Lower lobe of right lung (tissue), 2 donors: ENCODE data around the gene SPSB2. TPM values are rescaled to one million over a fixed set of nuclear protein-coding genes. Genes with fewer than 3 reads are reported as not detected.

Source experiments
- ATAC-seq, 2 donors: fragments of 200-7000 bp; cut with Tn5 transposase; one replicate each; pipeline ENCODE4 v1.9.1; 2020 to 2022; ENCODE audit warnings: mild to moderate bottlenecking in 2 of 2, moderate library complexity in 2 of 2
- DNase-seq: peaks from one replicate; pipeline ENCODE4 v3.0.0-alpha.2; 2020
- H3K27ac ChIP-seq: fragments of 200-600 bp; one replicate; pipeline ENCODE4 v1.8.0; 2022
- H3K27me3 ChIP-seq: fragments of 200-600 bp; one replicate; pipeline ENCODE4 v1.8.0; 2022; ENCODE audit warnings: low read depth
- H3K36me3 ChIP-seq: fragments of 200-600 bp; one replicate; pipeline ENCODE4 v1.8.0; 2022; ENCODE audit warnings: mild to moderate bottlenecking
- H3K4me1 ChIP-seq: fragments of 200-600 bp; one replicate; pipeline ENCODE4 v1.8.0; 2022
- H3K4me3 ChIP-seq: fragments of 200-600 bp; one replicate; pipeline ENCODE4 v1.8.0; 2022; ENCODE audit warnings: mild to moderate bottlenecking
- H3K9me3 ChIP-seq: fragments of 200-600 bp; one replicate; pipeline ENCODE4 v1.8.0; 2022
- CTCF ChIP-seq: fragments of 200-600 bp; IDR thresholded peaks from one replicate; pipeline ENCODE4 v1.8.0; 2022; ENCODE audit warnings: antibody characterized with exemption, mild to moderate bottlenecking
- intact Hi-C: fragments of 100-400 bp; cut with DNase I; formaldehyde crosslinking; loops from one replicate; pipeline ENCODE4 v1.11.0; 2022
- total RNA-seq: library from RNA; stranded (reverse); fragmentation: NEBNext Ultra II Directional; extraction: Animal tissue kit (Norgen Biotek cat#: 25700); gene quantifications from one replicate; pipeline ENCODE4 v1.2.1, GENCODE V29; 2021
- donor health status: DM: no; HTN: yes; CAD: no; lungs with severe emphysema.

The SPSB2 gene
- total RNA-seq, 1 donor from 2014 or later: 25.5 TPM

GRCh38 chr12:6823182-6824084, 49.7 kb downstream of the SPSB2 start:
- ATAC-seq (no peak), DNase-seq (no peak)
- Histone ChIP-seq H3K27me3 (peaks cover 27% of the 10 kb centered on the region), H3K4me1 (peaks cover 14% of the 10 kb centered on the region), H3K4me3 (no peak overlapping the region), H3K36me3 (no peaks in the 10 kb centered on the region), H3K9me3 (no peaks in the 10 kb centered on the region), H3K27ac (no peak overlapping the region)
- no peak for TF ChIP-seq CTCF
- intact Hi-C loops: no loop called here

- TF ChIP-seq CTCF: no peak
- DNase-seq: no peak
- H3K4me1 ChIP-seq: peaks cover 14% of the 10 kb centered on the region
- ATAC-seq: no peak
- H3K27ac ChIP-seq: no peak overlapping the region
- intact Hi-C loops: no loop called here
- no peaks in the 10 kb centered on the region for H3K36me3 ChIP-seq
- peak overlapping the region; percentile 54 for H3K4me3 ChIP-seq
- H3K9me3 ChIP-seq: no peaks in the 10 kb centered on the region
- H3K27me3 ChIP-seq: peaks cover 27% of the 10 kb centered on the region
Measured at GRCh38 chr12:6822426-6823135, 50.5 kb downstream of the SPSB2 start.

- no peak for TF ChIP-seq CTCF
- Histone ChIP-seq H3K4me3 (peak within 1 kb of the TSS; percentile 54), H3K36me3 (peaks cover 7% of the 10 kb centered on the region), H3K4me1 (peaks cover 8% of the 10 kb centered on the region), H3K9me3 (no peaks in the 10 kb centered on the region), H3K27me3 (peaks cover 20% of the 10 kb centered on the region), H3K27ac (peak within 1 kb of the TSS; percentile 56)
- intact Hi-C loops: no loop called here
- ATAC-seq (peak; percentile 47 to 51), DNase-seq (peak; percentile 69)
Measured at GRCh38 chr12:6821591-6822425, 51.3 kb downstream of the SPSB2 start, which contains the start of gene GPR162. Gene GPR162 (plus strand): TSS chr12:6821821. CDS start chr12:6823899, 2,078 bp downstream.

Other genes with a start within 250 kb of the SPSB2 start
- gene LPAR5, start 237.3 kb downstream of the SPSB2 start, total RNA-seq: 3.8 TPM
- gene ACRBP, start 225.9 kb downstream of the SPSB2 start, total RNA-seq: 7.2 TPM
- 41.3 TPM for gene ING4, start 210.2 kb downstream of the SPSB2 start, total RNA-seq
- 48.7 TPM for gene ZNF384, start 183.9 kb downstream of the SPSB2 start, total RNA-seq
- gene PIANP, start 172.5 kb downstream of the SPSB2 start, total RNA-seq: 0.18 TPM
- gene COPS7A, start 149.3 kb downstream of the SPSB2 start, total RNA-seq: 55.1 TPM
- 108 TPM for gene MLF2, start 120.2 kb downstream of the SPSB2 start, total RNA-seq
- 267 TPM for gene PTMS, start 106.9 kb downstream of the SPSB2 start, total RNA-seq
- 2.1 TPM for gene LAG3, start 100.8 kb downstream of the SPSB2 start, total RNA-seq
- 80.3 TPM for gene CD4, start 83.8 kb downstream of the SPSB2 start, total RNA-seq
- 21.5 TPM for gene GPR162, start 51.5 kb downstream of the SPSB2 start, total RNA-seq
- 7.0 TPM for gene P3H3, start 44.9 kb downstream of the SPSB2 start, total RNA-seq
- 1.0 TPM for gene GNB3, start 32.4 kb downstream of the SPSB2 start, total RNA-seq
- gene CDCA3, start 22.0 kb downstream of the SPSB2 start, total RNA-seq: 2.9 TPM
- 58.6 TPM for gene USP5, start 21.2 kb downstream of the SPSB2 start, total RNA-seq
- gene TPI1, start 5.8 kb downstream of the SPSB2 start, total RNA-seq: 278 TPM
- gene LRRC23, start 31.5 kb upstream of the SPSB2 start, total RNA-seq: 26.6 TPM
- gene ENO2, start 41.3 kb upstream of the SPSB2 start, total RNA-seq: 41.9 TPM
- 123 TPM for gene ATN1, start 54.7 kb upstream of the SPSB2 start, total RNA-seq
- gene RNU7-1, start 70.5 kb upstream of the SPSB2 start, total RNA-seq: not detected
- gene C12orf57, start 70.7 kb upstream of the SPSB2 start, total RNA-seq: 181 TPM
- 209 TPM for gene PTPN6, start 78.1 kb upstream of the SPSB2 start, total RNA-seq
- gene PHB2, start 97.4 kb upstream of the SPSB2 start, total RNA-seq: 138 TPM
- gene EMG1, start 97.6 kb upstream of the SPSB2 start, total RNA-seq: 39.6 TPM
- gene LPCAT3, start 145.2 kb upstream of the SPSB2 start, total RNA-seq: 67.7 TPM
- gene C1S, start 187.4 kb upstream of the SPSB2 start, total RNA-seq: 280 TPM
- gene C1R, start 219.1 kb upstream of the SPSB2 start, total RNA-seq: 373 TPM
- gene C1RL, start 235.9 kb upstream of the SPSB2 start, total RNA-seq: 80.5 TPM